ENCODE measurements around the gene PURA. TPM values are rescaled to one million over a fixed set of nuclear protein-coding genes. Genes with fewer than 3 reads are reported as not detected.

PURA gene
- total and polyA plus RNA-seq, 10 donors: 2.8 to 36.2 (median 23.1) TPM

DNA sequence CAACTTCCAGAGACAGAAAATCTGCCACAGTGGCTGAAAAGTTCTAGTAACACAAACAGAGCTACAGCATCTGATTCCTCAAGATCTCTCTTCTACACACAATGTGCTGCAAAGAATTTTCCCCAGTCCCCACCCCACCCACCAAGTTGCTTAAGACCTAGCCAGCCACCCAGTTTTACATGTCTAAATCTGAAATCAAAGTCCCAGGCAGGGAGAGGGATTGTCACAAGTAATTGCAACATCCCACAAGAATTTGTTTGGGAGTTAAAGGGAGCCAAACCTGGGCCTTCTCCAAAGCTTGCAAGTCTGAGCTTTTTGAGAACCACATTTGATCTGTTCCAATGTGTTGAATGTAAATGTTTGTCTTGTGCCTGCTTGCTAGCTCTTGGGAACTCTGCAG is 27.3 kb downstream of the PURA start:
- no peaks in the 10 kb centered on the region for H3K36me3 ChIP-seq
- no peak for DNase-seq
- peaks cover 0 to 18% (median 8%) of the 10 kb centered on the region in 7 donors for H3K27me3 ChIP-seq (replicated peaks in 1 of 7)
- no peak overlapping the region for H3K27ac ChIP-seq
- H3K9me3 ChIP-seq: no peaks in the 10 kb centered on the region
- H3K4me1 ChIP-seq: peaks cover 6 to 37% (median 20%) of the 10 kb centered on the region in 6 donors
- intact Hi-C loops (cut with DNase I; ENCODE audit: low total_unique reads): loop anchor here (5.0 kb wide), 1 partner anchor 64 kb away; no protein-coding TSS in a partner anchor
- no peak for TF ChIP-seq POLR2AphosphoS5 (IDR thresholded peaks at IDR 0.05)
- TF ChIP-seq, protein P1, sequence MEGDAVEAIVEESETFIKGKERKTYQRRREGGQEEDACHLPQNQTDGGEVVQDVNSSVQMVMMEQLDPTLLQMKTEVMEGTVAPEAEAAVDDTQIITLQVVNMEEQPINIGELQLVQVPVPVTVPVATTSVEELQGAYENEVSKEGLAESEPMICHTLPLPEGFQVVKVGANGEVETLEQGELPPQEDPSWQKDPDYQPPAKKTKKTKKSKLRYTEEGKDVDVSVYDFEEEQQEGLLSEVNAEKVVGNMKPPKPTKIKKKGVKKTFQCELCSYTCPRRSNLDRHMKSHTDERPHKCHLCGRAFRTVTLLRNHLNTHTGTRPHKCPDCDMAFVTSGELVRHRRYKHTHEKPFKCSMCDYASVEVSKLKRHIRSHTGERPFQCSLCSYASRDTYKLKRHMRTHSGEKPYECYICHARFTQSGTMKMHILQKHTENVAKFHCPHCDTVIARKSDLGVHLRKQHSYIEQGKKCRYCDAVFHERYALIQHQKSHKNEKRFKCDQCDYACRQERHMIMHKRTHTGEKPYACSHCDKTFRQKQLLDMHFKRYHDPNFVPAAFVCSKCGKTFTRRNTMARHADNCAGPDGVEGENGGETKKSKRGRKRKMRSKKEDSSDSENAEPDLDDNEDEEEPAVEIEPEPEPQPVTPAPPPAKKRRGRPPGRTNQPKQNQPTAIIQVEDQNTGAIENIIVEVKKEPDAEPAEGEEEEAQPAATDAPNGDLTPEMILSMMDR (IDR thresholded peaks at IDR 0.05 in 8 of 11, conservative IDR thresholded peaks at IDR 0.05 in 3 of 11): no peak
- TF ChIP-seq POLR2A (IDR thresholded peaks at IDR 0.05): no peak
- no peak overlapping the region for H3K4me3 ChIP-seq

DNA sequence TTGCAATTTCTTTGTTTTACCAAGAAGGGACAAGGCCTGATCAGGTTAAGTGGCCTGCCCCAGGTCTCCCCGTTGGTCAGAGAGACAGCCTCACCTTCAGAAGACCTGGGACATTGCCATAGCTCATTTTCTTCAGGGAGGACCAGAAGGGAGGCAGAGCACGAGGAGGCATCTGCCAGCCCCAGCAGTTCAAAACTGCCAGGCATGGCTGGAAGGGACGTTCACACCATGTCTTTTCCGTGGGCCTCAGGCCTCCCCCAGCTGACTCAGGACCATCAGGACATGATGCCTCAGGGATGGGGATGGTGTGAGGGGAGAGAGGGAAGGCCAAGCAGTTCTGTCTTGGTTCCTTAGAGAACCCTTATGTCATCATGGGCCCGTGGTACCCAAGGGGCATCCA is 28.3 kb downstream of the PURA start:
- no peak overlapping the region for H3K4me3 ChIP-seq
- H3K9me3 ChIP-seq: no peaks in the 10 kb centered on the region
- H3K27ac ChIP-seq: no peak overlapping the region
- 70 to 89% (median 87%) methylated on average over 4 to 5 of the region's 5 CpGs for WGBS, 5 donors
- peaks cover 0 to 23% (median 8%) of the 10 kb centered on the region in 7 donors for H3K27me3 ChIP-seq (replicated peaks in 1 of 7)
- no peaks in the 10 kb centered on the region for H3K36me3 ChIP-seq
- no peak for TF ChIP-seq POLR2A (IDR thresholded peaks at IDR 0.05)
- TF ChIP-seq, protein P1 (IDR thresholded peaks at IDR 0.05 in 8 of 11, conservative IDR thresholded peaks at IDR 0.05 in 3 of 11): no peak
- TF ChIP-seq POLR2AphosphoS5 (IDR thresholded peaks at IDR 0.05): no peak
- intact Hi-C loops (cut with DNase I; ENCODE audit: low total_unique reads): loop anchor here (5.0 kb wide), 1 partner anchor 65 kb away; no protein-coding TSS in a partner anchor
- peaks cover 10 to 47% (median 24%) of the 10 kb centered on the region in 6 donors for H3K4me1 ChIP-seq
- DNase-seq: no peak

DNA sequence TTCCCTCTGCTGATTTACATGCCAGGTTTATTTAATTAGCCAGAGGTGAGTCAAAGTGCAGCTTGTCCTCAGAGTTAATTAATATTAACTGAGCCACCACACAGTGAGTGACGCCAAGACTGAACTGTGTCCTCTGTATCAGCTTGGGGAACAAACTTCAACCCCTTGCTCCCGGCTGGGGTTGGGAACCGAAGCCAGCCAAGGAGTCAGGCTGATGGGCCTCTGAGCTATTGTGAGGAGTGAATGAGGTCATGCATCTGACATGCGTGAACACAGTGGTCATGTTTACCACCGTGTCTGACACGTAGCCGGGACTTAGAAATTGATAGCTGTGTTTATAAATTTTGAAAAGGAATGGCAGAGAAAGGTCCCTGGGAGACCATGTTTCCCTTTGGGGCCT is 28.9 kb downstream of the PURA start:
- peaks cover 10 to 48% (median 24%) of the 10 kb centered on the region in 6 donors for H3K4me1 ChIP-seq
- H3K9me3 ChIP-seq: no peaks in the 10 kb centered on the region
- H3K4me3 ChIP-seq: no peak overlapping the region
- H3K27ac ChIP-seq: no peak overlapping the region
- WGBS, 5 donors: 88 to 97% (median 94%) methylated on average over 7 of the region's 7 CpGs
- H3K27me3 ChIP-seq (replicated peaks in 1 of 7): peaks cover 0 to 23% (median 8%) of the 10 kb centered on the region in 7 donors
- no peaks in the 10 kb centered on the region for H3K36me3 ChIP-seq
- no peak for DNase-seq
- TF ChIP-seq, protein P1 (IDR thresholded peaks at IDR 0.05 in 8 of 11, conservative IDR thresholded peaks at IDR 0.05 in 3 of 11): no peak
- TF ChIP-seq POLR2A (IDR thresholded peaks at IDR 0.05) (no peak), POLR2AphosphoS5 (IDR thresholded peaks at IDR 0.05) (no peak)
- intact Hi-C loops (cut with DNase I; ENCODE audit: low total_unique reads): loop anchor here (5.0 kb wide), 1 partner anchor 66 kb away; no protein-coding TSS in a partner anchor

DNA sequence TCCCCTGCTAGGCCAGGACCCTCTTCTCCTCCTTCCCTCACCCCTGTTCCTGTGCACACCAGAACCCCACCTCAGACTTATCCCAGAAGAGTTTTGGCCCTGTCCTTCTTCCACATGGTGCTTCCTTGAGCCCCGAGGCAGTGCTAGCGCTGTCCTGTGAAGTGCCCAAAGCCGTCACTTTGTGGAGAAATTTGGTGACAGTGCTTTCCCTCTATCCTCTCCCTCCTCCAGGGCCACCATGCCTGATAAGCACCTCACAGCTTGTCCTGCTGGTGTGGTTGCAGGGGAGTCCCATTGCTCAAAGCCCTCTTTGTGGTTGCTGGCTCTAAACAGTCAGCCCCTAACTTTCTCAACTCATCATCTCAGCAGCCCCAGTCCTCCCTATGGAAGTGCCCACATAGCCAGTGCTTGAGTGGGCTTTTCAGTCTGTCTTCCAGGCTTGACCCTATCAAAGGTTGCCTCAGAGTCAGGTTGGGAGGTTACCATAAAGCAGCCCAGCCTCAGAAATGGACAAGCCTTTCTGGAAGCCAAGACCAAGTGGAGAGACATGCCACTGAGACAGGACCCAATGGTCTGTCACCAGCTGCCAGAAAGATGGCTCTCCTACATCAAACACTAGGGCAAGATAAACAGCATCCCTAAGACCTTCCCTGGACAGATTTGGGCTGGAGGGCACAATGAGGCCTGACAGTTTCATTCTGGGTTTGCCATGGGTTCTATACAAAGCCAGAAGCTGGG is 29.8 kb downstream of the PURA start:
- no peak for DNase-seq
- no peaks in the 10 kb centered on the region for H3K36me3 ChIP-seq
- no peak overlapping the region for H3K27ac ChIP-seq
- TF ChIP-seq POLR2A (IDR thresholded peaks at IDR 0.05): no peak
- TF ChIP-seq, protein P1 (IDR thresholded peaks at IDR 0.05 in 8 of 11, conservative IDR thresholded peaks at IDR 0.05 in 3 of 11): no peak
- no peak for TF ChIP-seq POLR2AphosphoS5 (IDR thresholded peaks at IDR 0.05)
- WGBS, 5 donors: 92 to 98% (median 94%) methylated on average over 3 of the region's 3 CpGs
- no peaks in the 10 kb centered on the region for H3K9me3 ChIP-seq
- H3K4me3 ChIP-seq: no peak overlapping the region
- H3K27me3 ChIP-seq (replicated peaks in 1 of 7): peaks cover 0 to 23% (median 8%) of the 10 kb centered on the region in 7 donors
- intact Hi-C loops (cut with DNase I; ENCODE audit: low total_unique reads): loop anchor here (5.0 kb wide), 1 partner anchor 66 kb away; no protein-coding TSS in a partner anchor
- H3K4me1 ChIP-seq: peaks cover 10 to 48% (median 24%) of the 10 kb centered on the region in 6 donors

All from spleen (tissue), 11 donors.